Stimulated activated naive CD4-positive, alpha-beta T cell (primary cell): Measurements from ENCODE around the gene KPNA2.
"Not testable (repeated sequence)": the region's sequence is repeated elsewhere in the genome, so short reads cannot be mapped to it uniquely, and the experiment has no call there.

ENCODE experiments used
- DNase-seq, 6 experiments: peaks; one replicate each; lab custom pipeline; 2025; lab: John Stamatoyannopoulos, UW

KPNA2 gene

DNA sequence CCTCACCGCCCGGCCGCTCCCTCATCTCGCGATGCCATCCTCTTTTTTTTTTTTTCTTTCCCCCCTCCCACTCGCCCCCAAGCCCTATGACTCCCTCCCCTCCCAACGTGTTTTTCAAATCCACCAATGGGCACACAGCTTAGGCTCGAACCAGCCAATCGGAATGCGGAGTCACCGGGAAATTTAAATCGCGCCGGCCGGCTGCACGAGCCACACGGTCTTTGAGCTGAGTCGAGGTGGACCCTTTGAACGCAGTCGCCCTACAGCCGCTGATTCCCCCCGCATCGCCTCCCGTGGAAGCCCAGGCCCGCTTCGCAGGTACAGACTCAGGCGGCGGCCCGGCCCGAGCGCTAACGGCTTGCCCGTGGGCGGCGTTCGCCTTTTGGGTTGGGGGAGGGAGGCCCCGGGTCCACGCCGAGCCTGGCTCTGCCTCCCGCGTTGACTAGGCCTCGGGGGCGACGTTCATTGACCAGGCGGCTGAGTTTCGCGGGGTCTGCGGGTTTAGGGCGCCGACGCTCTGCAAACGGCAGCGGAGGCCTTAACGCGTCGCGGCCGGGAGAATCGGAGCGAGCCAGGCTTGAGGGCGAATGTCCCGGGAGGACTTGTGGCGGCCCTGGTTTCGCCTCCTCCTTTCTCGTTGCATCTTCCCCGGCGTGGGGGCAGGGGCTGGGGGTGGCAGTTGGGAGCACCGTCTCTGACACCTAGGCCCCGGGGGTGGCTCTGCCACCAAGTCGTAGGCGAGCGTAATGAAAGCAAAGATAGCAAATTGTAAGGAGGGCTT lies at the start of gene KPNA2:
KPNA2 (plus strand) TSS at position 213 of the 781 bp plus-strand sequence. CDS start 1,398 bp downstream, outside the sequence.
- DNase-seq, result peak; percentile 85 to 94 (median 92)

GRCh38 chr17:67990909-67991308 lies 44.6 kb upstream of the KPNA2 start:
- DNase-seq, result no peak

DNA sequence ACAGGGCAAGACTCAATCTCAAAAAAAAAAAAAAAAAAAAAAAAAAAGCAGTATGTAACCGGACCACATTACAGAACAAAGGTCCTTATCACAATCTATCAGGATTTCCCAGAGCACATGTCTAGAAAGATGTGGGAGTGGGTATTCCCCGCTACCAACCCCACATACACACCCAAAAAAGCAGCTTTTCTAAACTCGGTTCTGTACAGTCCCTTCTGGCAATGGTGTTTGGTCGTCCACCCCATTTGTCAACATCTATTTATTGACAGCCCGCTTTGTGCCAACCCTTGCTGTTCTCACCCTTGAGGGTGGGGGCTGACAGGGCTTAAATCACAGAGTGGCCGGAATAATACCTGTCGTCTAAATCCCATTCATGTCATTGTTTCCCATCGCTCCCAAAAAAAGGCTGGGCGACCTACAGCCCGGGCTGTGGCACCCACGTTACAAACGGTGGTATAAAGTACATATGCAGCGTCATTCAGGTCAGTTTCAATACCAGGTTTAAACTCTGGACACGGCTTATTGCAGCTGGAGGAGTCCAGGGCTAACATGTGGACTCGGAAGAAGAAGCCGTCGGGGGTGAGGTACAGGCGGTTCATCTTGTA lies 42.9 kb upstream of the KPNA2 start:
- DNase-seq, result no peak

DNA sequence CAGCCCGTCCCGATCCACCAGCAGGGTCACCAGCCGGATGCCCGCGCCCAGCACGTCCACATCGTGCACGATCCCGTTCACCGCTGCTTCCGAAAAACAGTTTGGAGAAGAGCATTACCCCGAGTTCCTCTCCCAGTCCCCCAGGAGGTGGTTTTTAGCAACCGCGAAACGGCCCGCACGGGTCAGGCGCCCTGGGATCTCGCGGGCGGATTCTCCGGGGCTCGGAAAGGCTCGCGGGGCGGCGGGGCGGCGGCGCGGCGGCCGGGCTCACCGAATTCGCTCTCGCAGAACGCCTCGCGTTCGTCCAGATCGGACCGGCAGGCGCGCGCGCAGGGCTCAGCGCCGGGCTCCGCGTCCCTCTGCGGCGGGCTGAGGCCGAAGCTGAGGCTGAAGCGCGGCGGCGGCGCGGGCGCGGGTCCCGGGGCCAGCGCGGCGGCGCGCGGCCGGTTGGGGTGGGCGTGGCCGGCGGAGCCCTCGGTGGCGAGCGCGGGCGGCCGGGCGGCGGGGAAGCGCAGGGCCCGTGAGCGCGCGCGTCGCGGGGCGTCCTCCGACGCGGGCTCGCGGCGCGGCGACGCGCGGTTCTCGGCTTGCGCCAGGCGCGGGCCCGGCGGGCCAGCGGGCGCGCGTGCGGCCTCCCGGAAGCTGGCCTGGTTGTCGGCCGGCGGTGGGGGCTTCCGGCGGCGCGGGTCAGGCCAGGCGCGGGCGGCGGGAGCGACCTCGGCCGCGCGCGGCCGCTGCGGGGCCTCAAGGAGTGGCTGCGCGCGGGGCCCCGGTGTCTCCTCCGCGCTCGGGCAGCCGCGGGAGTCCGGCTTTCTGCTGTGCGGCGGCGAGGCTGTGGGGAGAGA lies 42.2 kb upstream of the KPNA2 start:
- DNase-seq, result peak; percentile 42 to 79 (median 60)

DNA sequence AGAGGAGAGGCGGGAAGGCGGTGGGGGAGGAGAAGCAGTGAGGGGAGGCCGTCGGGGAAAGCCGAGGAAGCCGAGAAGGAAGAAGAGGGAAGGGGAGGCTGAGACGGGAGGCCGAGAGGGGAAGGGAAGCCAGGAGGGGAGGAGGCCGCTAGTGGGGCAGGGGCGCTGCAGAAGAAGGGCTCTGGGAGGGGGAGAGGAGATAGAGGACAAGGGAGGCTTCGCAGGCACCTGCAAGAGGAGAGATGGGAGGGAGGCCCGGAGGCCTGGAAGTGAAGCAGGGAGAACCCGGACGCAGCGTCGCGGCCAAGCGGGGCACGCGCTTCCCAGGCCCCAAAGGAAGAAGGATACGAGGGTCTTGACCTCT lies 41.6 kb upstream of the KPNA2 start:
- peak in 1 of 6 experiments; percentile 42 for DNase-seq

DNA sequence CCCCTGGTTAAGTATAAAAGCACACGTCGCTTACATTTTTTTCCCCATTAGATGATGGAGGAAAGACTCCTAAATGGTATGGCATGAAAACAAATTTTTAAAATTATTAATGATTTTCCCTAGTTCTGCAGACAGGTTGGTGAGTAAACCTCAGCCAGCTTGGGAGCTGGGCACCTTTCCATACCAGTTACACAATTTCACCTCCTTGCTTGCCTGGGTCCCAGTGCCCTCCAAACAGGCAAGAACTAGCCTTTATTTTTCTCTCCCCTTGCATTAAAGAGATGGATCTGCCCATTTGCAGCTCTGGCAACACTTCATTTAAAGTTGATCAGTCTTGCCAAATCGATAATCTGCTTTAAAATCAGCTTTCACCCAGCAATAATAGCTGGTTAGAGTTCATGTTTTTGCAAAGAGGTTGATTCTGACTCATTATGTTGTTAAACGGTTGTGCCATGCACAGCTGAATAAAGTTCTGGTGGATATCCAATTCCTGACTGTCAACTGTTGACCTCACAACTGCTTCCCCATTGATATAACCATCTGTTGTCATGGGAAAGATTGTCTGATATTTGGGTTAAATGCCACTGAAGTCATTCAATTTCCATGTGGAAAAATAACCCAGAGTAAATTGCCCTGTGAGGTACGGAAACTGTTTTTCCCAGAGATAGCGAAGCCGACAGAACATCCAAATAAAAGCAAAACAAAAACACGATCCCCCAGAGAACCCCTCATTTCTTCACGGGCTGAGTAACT lies 40.5 kb upstream of the KPNA2 start:
- DNase-seq, result peak in 1 of 6 experiments; percentile 35

DNA sequence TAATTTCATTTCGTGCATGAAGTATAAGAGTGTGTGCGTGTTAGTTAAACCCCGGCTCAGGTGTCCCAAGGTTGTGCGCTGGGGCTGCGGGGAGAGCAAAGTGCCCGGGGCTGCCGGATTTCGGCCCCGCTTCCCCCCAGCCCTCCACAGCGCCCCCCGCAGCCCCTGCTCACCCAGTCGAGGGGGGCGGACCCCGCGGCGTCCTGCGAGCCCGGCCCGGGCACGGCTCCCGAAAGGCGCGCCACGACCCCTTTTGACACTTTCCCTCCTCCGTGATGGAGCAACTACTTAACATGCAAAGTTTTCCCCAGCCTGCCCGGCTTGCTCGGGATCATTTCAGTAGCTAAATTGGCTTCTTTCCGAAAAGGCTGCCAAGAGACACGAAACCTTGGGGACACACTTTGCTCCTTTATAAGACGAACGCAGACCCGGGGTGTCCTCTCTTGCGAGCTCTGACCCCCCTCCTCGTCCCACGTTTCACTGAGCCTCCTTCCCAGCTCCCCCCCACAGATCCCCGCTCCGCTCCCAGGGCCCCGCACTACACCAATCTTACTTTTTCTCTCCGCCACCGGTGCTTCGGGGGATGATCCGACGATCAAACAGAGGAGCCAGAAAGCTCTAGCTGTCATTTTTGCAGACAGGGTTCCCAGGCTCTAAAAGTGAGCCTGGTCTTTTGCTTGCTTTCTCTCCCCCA lies 39.8 kb upstream of the KPNA2 start:
- peak in 1 of 6 experiments; percentile 25 for DNase-seq

GRCh38 chr17:67996301-67997171 lies 39.0 kb upstream of the KPNA2 start, which contains the start of gene C17orf58:
Gene C17orf58, minus strand, starts transcription at chr17:67996469. Its CDS starts 271 bp downstream, at chr17:67996198.
- not testable (repeated sequence) for DNase-seq

DNA sequence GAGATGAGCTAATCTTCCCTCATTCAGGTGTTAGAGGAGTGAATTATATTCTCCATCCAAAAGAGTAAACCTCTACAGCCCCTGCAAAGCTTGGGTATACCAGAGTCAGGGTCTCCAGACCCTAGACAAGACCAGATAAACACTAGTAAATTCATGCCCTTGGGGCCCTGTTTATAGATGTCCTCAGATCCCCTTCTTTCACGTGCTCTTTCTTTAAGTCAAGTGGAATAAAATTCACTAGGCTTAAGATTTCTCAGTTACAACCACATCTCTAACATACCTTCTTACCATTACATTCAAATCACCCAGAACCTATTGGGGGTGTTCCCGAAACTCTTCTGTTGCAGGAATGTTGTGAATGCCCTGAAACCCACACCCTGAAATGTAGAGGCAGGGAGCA lies 37.1 kb upstream of the KPNA2 start:
- DNase-seq, result no peak

DNA sequence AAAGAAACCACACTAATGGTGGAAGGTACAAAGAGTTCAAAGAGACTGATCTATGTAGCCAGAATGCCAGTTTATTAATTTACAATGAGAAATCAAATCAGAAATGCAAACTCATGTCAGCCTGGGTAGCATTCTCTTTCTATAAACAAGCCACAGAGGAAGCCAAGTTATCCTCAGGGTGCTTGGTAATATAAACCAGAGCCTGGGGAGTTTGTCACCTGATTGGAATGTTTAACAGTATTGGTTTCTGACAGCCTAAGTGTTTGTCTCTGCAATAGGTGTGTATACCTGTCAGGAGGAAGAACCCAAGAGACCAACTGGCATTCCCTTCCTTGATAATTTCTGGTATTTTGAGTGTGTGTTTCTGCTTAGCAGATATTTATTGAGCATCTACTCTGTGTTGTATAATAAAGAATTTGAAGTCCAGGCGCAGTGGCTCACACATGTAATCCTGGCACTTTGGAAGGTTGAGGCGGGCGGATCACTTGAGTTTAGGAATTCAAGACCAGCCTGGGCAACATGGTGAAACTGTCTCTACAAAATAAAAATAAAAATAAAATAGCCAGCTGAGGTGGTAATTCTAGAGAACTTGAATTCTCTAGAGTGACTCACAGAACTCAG lies 36.1 kb upstream of the KPNA2 start:
- DNase-seq, result no peak

GRCh38 chr17:68004201-68004600 lies 31.3 kb upstream of the KPNA2 start:
- DNase-seq, result no peak

GRCh38 chr17:68006797-68007196 lies 28.7 kb upstream of the KPNA2 start:
- DNase-seq, result no peak

GRCh38 chr17:68011199-68011665 lies 24.3 kb upstream of the KPNA2 start:
- peak in 5 of 6 experiments; percentile 9 to 53 (median 27) for DNase-seq

DNA sequence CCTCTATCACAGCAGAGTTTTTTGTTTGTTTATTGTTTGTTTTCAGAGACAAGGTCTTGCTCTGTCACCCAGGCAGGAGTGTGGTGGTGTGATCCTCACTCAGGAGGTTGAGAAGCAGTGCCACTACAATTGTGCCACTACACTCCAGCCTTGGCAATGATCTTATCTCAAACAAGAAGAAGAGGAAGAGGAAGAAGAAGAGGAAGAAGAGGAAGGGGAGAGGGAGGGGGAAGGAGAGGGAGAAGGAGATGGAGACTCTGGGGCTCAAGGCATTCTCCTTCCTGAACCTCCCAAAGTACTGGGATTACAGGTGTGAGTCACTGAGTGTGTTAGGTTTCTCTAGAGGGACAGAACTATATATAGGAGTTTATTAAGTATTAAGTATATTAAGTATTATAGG lies 22.1 kb upstream of the KPNA2 start:
- DNase-seq, result no peak

DNA sequence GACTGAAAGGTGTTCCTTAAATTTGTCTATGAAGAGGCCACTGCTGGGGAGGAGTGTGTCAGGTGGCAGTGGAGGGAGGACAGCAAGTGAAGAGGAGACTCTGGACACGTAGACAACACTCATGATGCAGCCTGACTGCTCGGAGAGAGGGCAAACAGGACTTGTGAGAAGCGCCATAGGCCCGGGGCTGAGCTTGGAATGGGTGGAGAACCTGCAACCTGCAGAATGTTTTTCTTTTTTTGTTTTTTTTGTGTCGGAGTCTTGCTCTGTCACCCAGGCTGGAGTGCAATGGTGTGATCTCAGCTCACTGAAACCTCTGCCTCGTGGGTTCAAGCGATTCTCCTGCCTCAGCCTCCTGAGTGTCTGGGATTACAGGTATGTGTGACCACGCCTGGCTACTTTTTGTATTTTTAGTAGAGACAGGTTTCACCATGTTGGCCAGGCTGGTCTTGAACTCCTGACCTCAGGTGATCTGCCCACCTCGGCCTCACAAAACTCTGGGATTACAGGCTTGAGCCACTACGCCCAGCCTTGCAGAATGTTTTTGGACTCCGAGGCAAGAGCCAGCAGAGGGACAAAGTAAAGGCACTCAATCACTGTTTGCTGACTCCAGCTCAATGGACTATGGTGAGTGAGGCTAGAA lies 20.3 kb upstream of the KPNA2 start:
- no peak for DNase-seq

DNA sequence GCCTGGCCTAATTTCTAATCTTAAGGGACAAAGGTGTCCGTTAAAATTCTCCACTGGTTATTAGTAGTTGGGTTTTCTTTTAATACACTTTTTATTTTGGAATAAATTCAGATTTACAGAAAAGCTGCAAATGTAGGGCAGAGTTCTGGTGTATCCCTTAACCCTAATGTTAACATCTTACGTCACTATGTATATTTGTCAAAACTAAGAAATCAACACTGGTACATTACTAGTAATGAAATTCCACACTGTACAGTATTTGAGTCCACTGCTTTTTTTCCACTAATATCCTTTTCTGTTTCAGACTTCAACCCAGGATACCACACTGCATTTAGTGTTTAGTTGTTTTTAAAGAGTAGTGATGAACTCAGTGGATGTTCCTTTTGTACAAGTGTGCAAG lies 18.7 kb upstream of the KPNA2 start:
- no peak for DNase-seq

- DNase-seq, result not testable (repeated sequence)
Measured at GRCh38 chr17:68018493-68018892, 17.0 kb upstream of the KPNA2 start.

- no peak for DNase-seq
Measured at GRCh38 chr17:68019336-68019674, 16.2 kb upstream of the KPNA2 start.
